C4-2B (cell line): ENCODE data around the gene OR6C2.

Source experiments
- ZFX ChIP-seq: fragments of 450-650 bp; IDR thresholded peaks from 2 replicates; pipeline ENCODE4 v1.6.1; 2017
- TF ChIP-seq, protein P1 (sequence below): fragments of 450-650 bp; conservative IDR thresholded peaks from 2 replicates; pipeline ENCODE4 v1.5.1; 2017; ENCODE audit warnings: mild to moderate bottlenecking

DNA sequence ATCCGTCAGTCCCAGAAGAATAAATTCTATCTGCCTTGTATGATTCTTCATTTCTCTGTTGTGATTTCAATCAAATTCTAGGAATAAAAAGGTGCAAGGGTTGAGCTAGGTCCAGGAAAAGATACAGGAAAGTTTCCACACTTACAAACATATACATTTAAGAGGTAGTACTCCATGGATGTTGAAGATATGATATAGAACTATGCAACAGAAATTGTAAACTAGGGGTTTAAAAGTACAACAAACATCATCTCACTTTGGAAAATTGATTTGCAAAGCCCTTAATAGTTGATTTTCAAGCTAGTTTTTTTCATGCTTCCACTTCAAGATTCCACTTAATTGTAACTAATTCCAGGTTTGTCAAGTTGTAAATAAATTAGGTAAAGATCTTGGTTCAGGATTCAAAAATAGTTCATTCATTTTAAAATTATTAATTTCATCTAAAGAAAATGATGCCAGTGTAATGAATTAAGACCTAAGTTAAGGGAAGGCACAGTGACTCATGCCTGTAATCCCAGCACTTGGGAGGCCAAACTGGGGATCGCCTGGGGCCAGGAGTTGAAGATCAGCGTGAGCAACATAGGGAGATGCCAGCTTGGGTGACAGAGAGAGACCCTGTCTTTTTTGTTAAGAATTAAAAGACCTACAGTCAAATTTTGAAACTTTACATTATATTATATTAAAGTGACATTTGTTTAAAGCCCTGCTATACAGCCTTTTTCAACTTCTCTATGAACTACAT lies 26.4 kb downstream of the OR6C2 start, which contains the start of gene OR6C70:
- TF ChIP-seq, protein P1, sequence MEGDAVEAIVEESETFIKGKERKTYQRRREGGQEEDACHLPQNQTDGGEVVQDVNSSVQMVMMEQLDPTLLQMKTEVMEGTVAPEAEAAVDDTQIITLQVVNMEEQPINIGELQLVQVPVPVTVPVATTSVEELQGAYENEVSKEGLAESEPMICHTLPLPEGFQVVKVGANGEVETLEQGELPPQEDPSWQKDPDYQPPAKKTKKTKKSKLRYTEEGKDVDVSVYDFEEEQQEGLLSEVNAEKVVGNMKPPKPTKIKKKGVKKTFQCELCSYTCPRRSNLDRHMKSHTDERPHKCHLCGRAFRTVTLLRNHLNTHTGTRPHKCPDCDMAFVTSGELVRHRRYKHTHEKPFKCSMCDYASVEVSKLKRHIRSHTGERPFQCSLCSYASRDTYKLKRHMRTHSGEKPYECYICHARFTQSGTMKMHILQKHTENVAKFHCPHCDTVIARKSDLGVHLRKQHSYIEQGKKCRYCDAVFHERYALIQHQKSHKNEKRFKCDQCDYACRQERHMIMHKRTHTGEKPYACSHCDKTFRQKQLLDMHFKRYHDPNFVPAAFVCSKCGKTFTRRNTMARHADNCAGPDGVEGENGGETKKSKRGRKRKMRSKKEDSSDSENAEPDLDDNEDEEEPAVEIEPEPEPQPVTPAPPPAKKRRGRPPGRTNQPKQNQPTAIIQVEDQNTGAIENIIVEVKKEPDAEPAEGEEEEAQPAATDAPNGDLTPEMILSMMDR = no peak
- no peak for TF ChIP-seq ZFX
